ENCODE measurements around the gene WIPF3. TPM values are rescaled to one million over a fixed set of nuclear protein-coding genes. Genes with fewer than 3 reads are reported as not detected.

The WIPF3 gene
- total RNA-seq, 2 experiments from 2014 or later: not detected

DNA sequence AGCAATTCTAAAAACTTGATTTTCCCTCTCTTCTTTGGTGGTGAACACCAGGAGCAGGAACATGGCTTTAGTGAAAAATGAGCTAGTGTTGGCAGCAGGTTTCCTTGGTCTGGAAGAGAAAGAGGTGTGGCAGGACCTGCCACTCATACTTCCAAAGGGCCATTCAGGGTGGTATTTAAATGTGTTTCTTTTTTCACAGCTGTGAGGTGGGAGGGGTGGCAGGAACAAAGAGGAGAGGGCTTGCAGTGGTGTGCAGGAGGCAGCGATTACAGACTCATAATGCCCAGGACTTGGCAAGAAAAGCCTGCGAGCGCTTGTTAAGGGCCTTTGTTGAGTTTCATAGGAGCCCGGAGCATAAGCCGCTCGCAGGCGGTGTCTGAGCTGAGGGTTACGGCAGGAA lies 36.8 kb downstream of the WIPF3 start:
- ChIA-PET POLR2A (no interaction called here), CTCF (no interaction called here)
- peaks cover 11% of the 10 kb centered on the region for H3K27me3 Mint-ChIP-seq
- H3K4me3 ChIP-seq (ENCODE audit: low read length): no peak overlapping the region
- no peaks in the 10 kb centered on the region for H3K36me3 ChIP-seq (ENCODE audit: insufficient read depth, low read length)
- no peak overlapping the region for H3K4me3 Mint-ChIP-seq
- H3K27me3 ChIP-seq (ENCODE audit: control insufficient read depth in 1 of 2, insufficient read depth in 2 of 2, low read length in 2 of 2): peaks cover 4 to 10% of the 10 kb centered on the region in 2 experiments
- intact Hi-C loops (cut with DNase I, micrococcal nuclease): no loop called here
- H3K4me1 Mint-ChIP-seq (ENCODE audit: low read depth): no peaks in the 10 kb centered on the region
- DNase-seq (no peak), ATAC-seq (ENCODE audit: poor library complexity) (no peak)
- no peaks in the 10 kb centered on the region for H3K9me3 ChIP-seq (ENCODE audit: control insufficient read depth in 1 of 2, insufficient read depth in 1 of 2, low read length in 2 of 2)
- no peaks in the 10 kb centered on the region for H3K9me3 Mint-ChIP-seq
- H3K27ac Mint-ChIP-seq: no peak overlapping the region
- H3K27ac ChIP-seq (ENCODE audit: low read depth in 1 of 2, low read length in 2 of 2): no peak overlapping the region
- TF ChIP-seq, protein P1, sequence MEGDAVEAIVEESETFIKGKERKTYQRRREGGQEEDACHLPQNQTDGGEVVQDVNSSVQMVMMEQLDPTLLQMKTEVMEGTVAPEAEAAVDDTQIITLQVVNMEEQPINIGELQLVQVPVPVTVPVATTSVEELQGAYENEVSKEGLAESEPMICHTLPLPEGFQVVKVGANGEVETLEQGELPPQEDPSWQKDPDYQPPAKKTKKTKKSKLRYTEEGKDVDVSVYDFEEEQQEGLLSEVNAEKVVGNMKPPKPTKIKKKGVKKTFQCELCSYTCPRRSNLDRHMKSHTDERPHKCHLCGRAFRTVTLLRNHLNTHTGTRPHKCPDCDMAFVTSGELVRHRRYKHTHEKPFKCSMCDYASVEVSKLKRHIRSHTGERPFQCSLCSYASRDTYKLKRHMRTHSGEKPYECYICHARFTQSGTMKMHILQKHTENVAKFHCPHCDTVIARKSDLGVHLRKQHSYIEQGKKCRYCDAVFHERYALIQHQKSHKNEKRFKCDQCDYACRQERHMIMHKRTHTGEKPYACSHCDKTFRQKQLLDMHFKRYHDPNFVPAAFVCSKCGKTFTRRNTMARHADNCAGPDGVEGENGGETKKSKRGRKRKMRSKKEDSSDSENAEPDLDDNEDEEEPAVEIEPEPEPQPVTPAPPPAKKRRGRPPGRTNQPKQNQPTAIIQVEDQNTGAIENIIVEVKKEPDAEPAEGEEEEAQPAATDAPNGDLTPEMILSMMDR (IDR thresholded peaks at IDR 0.05): no peak
- H3K4me1 ChIP-seq (ENCODE audit: insufficient read depth, low read length): no peaks in the 10 kb centered on the region
- no peaks in the 10 kb centered on the region for H3K36me3 Mint-ChIP-seq (ENCODE audit: low read depth)

DNA sequence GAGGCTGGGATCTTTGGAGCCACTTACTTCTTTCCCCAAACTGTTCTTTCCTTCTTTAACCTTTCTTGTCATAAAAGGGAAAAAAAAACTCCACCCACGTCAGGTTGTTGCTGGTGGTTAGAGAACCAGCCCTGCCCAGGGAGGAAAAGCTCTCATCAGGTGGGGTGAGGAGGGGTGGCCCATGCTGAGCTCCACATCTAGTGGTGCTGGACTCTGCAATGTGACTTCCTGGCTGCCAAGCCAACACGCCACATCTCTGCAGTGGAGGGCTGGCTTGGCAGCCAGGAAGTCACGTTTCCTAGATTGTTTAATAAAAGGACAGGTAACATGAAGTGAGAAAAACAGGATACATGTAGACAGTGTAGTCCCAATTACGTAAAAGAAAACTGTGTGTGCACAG lies 37.4 kb downstream of the WIPF3 start:
- H3K4me1 Mint-ChIP-seq (ENCODE audit: low read depth): no peaks in the 10 kb centered on the region
- POLR2A ChIA-PET: no interaction called here

DNA sequence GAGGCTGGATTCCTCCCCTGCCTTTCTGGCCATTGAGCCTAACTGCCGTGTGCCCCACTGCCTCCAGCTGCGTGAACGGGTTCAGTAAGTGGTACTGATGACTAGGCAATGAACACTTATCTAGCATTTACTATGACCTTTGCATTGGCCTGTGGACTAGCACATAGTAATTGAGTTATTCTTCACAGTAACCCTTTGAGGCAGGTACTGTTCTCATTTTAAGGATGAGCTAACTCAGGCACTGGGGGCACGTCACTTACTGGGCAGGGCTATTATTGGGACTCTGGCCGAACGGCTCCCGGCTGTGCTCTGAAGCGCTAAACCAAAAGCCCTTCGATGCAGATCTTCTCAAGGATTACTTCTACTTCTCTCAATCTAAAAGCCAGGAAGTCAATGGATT lies 38.3 kb downstream of the WIPF3 start:
- Histone ChIP-seq H3K4me3 (ENCODE audit: low read length) (no peak overlapping the region), H3K9me3 (ENCODE audit: control insufficient read depth in 1 of 2, insufficient read depth in 1 of 2, low read length in 2 of 2) (no peaks in the 10 kb centered on the region), H3K4me1 (ENCODE audit: insufficient read depth, low read length) (no peaks in the 10 kb centered on the region), H3K27ac (ENCODE audit: low read depth in 1 of 2, low read length in 2 of 2) (no peak overlapping the region), H3K36me3 (ENCODE audit: insufficient read depth, low read length) (no peaks in the 10 kb centered on the region), H3K27me3 (ENCODE audit: control insufficient read depth in 1 of 2, insufficient read depth in 2 of 2, low read length in 2 of 2) (peaks cover 4 to 10% of the 10 kb centered on the region in 2 experiments)
- ATAC-seq (ENCODE audit: poor library complexity) (no peak), DNase-seq (no peak)
- no peak overlapping the region for H3K4me3 Mint-ChIP-seq
- no peak overlapping the region for H3K27ac Mint-ChIP-seq
- no peaks in the 10 kb centered on the region for H3K4me1 Mint-ChIP-seq (ENCODE audit: low read depth)
- H3K36me3 Mint-ChIP-seq (ENCODE audit: low read depth): no peaks in the 10 kb centered on the region
- POLR2A ChIA-PET: no interaction called here
- TF ChIP-seq, protein P1 (IDR thresholded peaks at IDR 0.05): no peak
- H3K27me3 Mint-ChIP-seq: peaks cover 11% of the 10 kb centered on the region
- intact Hi-C loops (cut with DNase I, micrococcal nuclease): no loop called here
- H3K9me3 Mint-ChIP-seq: no peaks in the 10 kb centered on the region
- CTCF ChIA-PET: no interaction called here

More for the DNA sequence above, 37.4 kb downstream of the WIPF3 start:
- ATAC-seq (ENCODE audit: poor library complexity) (no peak), DNase-seq (no peak)
- CTCF ChIA-PET: no interaction called here
- Histone ChIP-seq H3K4me1 (ENCODE audit: insufficient read depth, low read length) (no peaks in the 10 kb centered on the region), H3K36me3 (ENCODE audit: insufficient read depth, low read length) (no peaks in the 10 kb centered on the region), H3K4me3 (ENCODE audit: low read length) (no peak overlapping the region), H3K9me3 (ENCODE audit: control insufficient read depth in 1 of 2, insufficient read depth in 1 of 2, low read length in 2 of 2) (no peaks in the 10 kb centered on the region), H3K27me3 (ENCODE audit: control insufficient read depth in 1 of 2, insufficient read depth in 2 of 2, low read length in 2 of 2) (peaks cover 4 to 10% of the 10 kb centered on the region in 2 experiments), H3K27ac (ENCODE audit: low read depth in 1 of 2, low read length in 2 of 2) (no peak overlapping the region)
- H3K27me3 Mint-ChIP-seq: peaks cover 11% of the 10 kb centered on the region
- TF ChIP-seq, protein P1 (IDR thresholded peaks at IDR 0.05): no peak
- H3K4me3 Mint-ChIP-seq: no peak overlapping the region
- H3K27ac Mint-ChIP-seq: no peak overlapping the region
- no peaks in the 10 kb centered on the region for H3K9me3 Mint-ChIP-seq
- intact Hi-C loops (cut with DNase I, micrococcal nuclease): no loop called here
- H3K36me3 Mint-ChIP-seq (ENCODE audit: low read depth): no peaks in the 10 kb centered on the region

Measured in CD4-positive, alpha-beta T cell (primary cell).